Ishikawa (cell line): ENCODE data around the gene SLC15A1.

ENCODE experiments used
- TAF1 ChIP-seq: IDR thresholded peaks from 2 replicates; pipeline ENCODE4 v1.6.1; 2012; ENCODE audit warnings: low read depth, mild to moderate bottlenecking
- TF ChIP-seq, protein P1 (sequence below): IDR thresholded peaks from 2 replicates; pipeline ENCODE4 v1.6.1; 2012; ENCODE audit warnings: low read depth, mild to moderate bottlenecking

DNA sequence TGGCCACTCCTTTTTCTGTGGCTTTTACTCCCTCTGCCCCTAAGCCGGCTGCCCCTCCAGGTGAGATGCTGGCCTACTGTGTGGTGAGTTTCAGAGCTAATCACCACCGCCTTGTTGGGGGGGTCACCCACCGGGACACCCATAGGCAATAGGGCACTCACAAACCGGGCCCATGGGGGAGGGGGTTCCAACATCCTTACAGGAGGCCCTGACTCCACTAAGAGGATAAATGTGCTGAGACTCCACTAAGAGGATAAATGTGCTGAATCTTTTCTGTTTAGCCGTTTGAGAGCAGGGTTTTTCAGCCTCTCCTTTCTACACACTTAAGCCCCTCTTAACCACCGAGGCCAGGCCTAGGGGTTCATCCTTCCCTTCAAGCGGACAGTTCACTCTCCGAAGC lies 73.7 kb downstream of the SLC15A1 start:
- TF ChIP-seq TAF1 = no peak
- TF ChIP-seq, protein P1, sequence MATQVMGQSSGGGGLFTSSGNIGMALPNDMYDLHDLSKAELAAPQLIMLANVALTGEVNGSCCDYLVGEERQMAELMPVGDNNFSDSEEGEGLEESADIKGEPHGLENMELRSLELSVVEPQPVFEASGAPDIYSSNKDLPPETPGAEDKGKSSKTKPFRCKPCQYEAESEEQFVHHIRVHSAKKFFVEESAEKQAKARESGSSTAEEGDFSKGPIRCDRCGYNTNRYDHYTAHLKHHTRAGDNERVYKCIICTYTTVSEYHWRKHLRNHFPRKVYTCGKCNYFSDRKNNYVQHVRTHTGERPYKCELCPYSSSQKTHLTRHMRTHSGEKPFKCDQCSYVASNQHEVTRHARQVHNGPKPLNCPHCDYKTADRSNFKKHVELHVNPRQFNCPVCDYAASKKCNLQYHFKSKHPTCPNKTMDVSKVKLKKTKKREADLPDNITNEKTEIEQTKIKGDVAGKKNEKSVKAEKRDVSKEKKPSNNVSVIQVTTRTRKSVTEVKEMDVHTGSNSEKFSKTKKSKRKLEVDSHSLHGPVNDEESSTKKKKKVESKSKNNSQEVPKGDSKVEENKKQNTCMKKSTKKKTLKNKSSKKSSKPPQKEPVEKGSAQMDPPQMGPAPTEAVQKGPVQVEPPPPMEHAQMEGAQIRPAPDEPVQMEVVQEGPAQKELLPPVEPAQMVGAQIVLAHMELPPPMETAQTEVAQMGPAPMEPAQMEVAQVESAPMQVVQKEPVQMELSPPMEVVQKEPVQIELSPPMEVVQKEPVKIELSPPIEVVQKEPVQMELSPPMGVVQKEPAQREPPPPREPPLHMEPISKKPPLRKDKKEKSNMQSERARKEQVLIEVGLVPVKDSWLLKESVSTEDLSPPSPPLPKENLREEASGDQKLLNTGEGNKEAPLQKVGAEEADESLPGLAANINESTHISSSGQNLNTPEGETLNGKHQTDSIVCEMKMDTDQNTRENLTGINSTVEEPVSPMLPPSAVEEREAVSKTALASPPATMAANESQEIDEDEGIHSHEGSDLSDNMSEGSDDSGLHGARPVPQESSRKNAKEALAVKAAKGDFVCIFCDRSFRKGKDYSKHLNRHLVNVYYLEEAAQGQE = no peak
